ENCODE results near the gene ADD1.

ADD1 gene

DNA sequence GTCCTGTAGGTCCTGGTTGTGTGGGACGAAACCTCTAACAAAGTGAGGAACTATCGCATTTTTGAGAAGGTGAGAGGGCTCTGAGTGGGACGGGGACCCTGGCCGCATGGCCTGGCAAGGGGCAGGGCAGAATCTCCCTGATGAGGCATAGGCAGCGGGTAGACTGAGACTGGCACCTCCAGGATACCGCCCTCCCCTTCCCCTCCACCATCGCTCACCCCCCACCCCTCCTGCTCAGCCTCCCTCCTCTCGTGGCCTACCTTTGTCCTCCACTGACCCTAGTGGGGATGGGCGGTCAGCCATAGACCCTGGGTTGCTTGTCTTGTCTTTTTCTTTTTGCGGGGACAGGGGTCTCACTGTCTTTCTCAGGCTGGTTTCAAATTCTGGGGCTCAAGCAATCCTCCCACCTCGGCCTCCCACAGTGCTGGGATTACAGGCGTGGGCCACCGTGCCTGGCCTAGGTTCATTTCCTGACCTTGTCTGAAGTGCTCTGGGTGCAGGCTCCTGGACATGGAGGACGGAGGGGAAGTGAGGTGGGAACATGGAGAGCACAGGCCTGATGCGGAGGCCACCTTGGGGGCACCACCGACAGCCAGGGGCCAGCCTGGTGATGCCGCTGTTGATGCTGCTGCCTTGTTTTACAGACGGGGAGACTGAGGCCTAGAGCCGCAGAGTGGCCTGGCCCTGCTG lies 10.5 kb upstream of the ADD1 start:
- Histone ChIP-seq H3K27me3 (ENCODE audit: control insufficient read depth, insufficient read depth, low read length) (no peaks in the 10 kb centered on the region), H3K36me3 (ENCODE audit: control insufficient read depth, insufficient read depth, low read length) (no peaks in the 10 kb centered on the region), H2AFZ (no peak overlapping the region), H3K9me3 (ENCODE audit: control insufficient read depth, low read length) (no peaks in the 10 kb centered on the region), H3K79me2 (no peaks in the 10 kb centered on the region), H3K27ac (no peak overlapping the region), H3K9ac (no peak overlapping the region), H3K4me2 (ENCODE audit: low read length) (no peak overlapping the region), H3K4me1 (no peaks in the 10 kb centered on the region), H3K4me3 (ENCODE audit: low read depth, low read length) (no peak overlapping the region)
- TF ChIP-seq, protein P1, sequence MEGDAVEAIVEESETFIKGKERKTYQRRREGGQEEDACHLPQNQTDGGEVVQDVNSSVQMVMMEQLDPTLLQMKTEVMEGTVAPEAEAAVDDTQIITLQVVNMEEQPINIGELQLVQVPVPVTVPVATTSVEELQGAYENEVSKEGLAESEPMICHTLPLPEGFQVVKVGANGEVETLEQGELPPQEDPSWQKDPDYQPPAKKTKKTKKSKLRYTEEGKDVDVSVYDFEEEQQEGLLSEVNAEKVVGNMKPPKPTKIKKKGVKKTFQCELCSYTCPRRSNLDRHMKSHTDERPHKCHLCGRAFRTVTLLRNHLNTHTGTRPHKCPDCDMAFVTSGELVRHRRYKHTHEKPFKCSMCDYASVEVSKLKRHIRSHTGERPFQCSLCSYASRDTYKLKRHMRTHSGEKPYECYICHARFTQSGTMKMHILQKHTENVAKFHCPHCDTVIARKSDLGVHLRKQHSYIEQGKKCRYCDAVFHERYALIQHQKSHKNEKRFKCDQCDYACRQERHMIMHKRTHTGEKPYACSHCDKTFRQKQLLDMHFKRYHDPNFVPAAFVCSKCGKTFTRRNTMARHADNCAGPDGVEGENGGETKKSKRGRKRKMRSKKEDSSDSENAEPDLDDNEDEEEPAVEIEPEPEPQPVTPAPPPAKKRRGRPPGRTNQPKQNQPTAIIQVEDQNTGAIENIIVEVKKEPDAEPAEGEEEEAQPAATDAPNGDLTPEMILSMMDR (IDR thresholded peaks at IDR 0.05) = no peak

DNA sequence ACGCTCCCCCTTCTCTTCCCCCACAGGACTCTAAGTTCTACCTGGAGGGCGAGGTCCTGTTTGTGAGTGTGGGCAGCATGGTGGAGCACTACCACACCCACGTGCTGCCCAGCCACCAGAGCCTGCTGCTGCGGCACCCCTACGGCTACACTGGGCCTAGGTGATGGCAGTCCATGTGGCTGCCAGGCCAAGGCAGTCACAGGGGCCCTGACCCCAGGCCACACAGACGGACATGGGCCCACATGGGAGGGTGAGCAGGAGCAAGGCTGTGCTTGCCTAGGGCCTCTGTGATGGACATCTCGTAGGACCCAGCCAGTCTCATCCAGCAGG lies 10.0 kb upstream of the ADD1 start:
- Histone ChIP-seq H3K27ac (no peak overlapping the region), H3K36me3 (ENCODE audit: control insufficient read depth, insufficient read depth, low read length) (no peaks in the 10 kb centered on the region), H3K4me3 (ENCODE audit: low read depth, low read length) (no peak overlapping the region), H3K79me2 (no peaks in the 10 kb centered on the region), H3K9me3 (ENCODE audit: control insufficient read depth, low read length) (no peaks in the 10 kb centered on the region), H3K4me1 (no peaks in the 10 kb centered on the region), H2AFZ (no peak overlapping the region), H3K27me3 (ENCODE audit: control insufficient read depth, insufficient read depth, low read length) (no peaks in the 10 kb centered on the region), H3K9ac (no peak overlapping the region), H3K4me2 (ENCODE audit: low read length) (no peak overlapping the region)
- TF ChIP-seq, protein P1 (IDR thresholded peaks at IDR 0.05) = no peak

DNA sequence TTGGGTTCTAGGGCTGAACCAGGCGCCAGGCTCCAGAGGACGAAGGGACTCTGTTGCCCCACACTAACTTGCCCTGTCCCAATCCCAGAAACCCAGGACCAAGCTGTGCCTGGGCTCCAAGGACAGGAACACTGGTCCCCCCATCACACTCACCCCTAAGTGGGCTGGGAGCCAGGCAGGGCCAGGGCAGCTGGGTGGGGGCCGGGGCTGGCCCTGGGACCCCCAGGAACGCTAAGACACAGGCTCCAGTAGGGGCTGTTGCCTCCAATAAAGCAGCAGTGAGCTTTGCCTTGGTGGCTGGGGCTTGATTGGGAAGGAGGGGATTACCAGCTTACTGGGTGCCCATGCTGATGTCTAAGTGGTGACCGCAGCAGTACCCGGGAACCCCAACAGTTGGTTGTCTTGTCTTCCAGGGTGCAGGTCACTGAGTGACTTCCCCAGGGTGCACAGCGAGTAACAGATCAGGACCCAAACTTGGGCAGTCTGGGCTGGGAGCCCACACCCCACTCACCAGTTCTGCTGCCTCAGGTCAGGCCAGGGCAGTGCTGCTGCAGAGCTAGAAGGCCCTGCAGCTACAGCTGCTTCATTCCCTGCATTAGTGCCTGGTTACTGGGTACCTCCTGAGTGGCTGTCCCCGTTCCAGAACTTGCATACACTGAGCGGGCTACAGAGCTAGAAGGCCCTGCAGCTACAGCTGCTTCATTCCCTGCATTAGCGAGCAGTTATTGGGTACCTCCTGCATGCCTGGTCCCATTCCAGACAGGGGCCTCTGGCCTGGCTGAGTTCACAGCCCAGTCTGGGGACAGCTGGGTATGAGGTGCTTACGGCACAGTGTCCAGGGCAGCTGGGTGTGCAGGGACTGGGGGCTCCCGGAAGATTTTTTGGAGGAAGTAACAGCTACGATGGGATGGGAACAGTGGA lies 9.4 kb upstream of the ADD1 start:
- no peaks in the 10 kb centered on the region for H3K36me3 ChIP-seq (ENCODE audit: control insufficient read depth, insufficient read depth, low read length)
- no peak overlapping the region for H3K27ac ChIP-seq

DNA sequence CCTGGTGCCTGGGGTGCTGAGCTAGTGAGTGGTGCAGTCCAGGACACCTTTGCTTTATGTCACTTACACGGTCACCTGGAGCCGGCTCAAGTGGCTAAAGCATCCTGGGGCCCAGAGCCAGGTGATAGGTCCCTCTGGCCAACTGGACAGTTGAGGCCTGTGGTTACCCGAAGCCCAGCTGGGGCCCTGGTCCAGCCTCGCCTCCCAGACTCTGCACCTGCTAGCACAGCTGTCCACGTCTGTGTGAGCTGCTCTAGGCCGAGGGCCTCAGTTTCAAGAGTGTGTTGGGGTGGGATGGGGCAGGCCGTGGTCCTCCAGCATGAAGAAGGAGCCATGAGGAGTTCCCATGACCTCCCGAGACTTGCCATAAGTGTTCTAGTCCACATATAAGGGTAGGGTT lies 7.7 kb upstream of the ADD1 start:
- no peaks in the 10 kb centered on the region for H3K27me3 ChIP-seq (ENCODE audit: control insufficient read depth, insufficient read depth, low read length)
- no peaks in the 10 kb centered on the region for H3K4me1 ChIP-seq
- H3K4me3 ChIP-seq (ENCODE audit: low read depth, low read length) = no peak overlapping the region
- H3K79me2 ChIP-seq = no peaks in the 10 kb centered on the region
- TF ChIP-seq, protein P1 (IDR thresholded peaks at IDR 0.05) = no peak
- no peak overlapping the region for H3K4me2 ChIP-seq (ENCODE audit: low read length)
- H3K9ac ChIP-seq = no peak overlapping the region
- H3K9me3 ChIP-seq (ENCODE audit: control insufficient read depth, low read length) = no peaks in the 10 kb centered on the region
- H2AFZ ChIP-seq = no peak overlapping the region
- H3K27ac ChIP-seq = no peak overlapping the region
- no peaks in the 10 kb centered on the region for H3K36me3 ChIP-seq (ENCODE audit: control insufficient read depth, insufficient read depth, low read length)

More for the DNA sequence above, 9.4 kb upstream of the ADD1 start:
- TF ChIP-seq, protein P1 (IDR thresholded peaks at IDR 0.05) = no peak
- Histone ChIP-seq H3K9me3 (ENCODE audit: control insufficient read depth, low read length) (no peaks in the 10 kb centered on the region), H2AFZ (no peak overlapping the region), H3K4me3 (ENCODE audit: low read depth, low read length) (no peak overlapping the region), H3K79me2 (no peaks in the 10 kb centered on the region), H3K4me2 (ENCODE audit: low read length) (no peak overlapping the region), H3K27me3 (ENCODE audit: control insufficient read depth, insufficient read depth, low read length) (no peaks in the 10 kb centered on the region), H3K9ac (no peak overlapping the region), H3K4me1 (no peaks in the 10 kb centered on the region)
